HL-60 (cell line): ENCODE data around the gene U2AF2.

ENCODE experiments used
- CTCF ChIP-seq: IDR thresholded peaks from one replicate; pipeline ENCODE4 v1.5.1; 2011; ENCODE audit warnings: low read length, control low read depth, inconsistent platforms; ENCODE audit not compliant: insufficient read depth
- POLR2AphosphoS5 ChIP-seq: IDR thresholded peaks from 2 replicates; pipeline ENCODE4 v1.6.1; 2012; ENCODE audit warnings: low read depth
- TF ChIP-seq, protein P1 (sequence below): IDR thresholded peaks from 2 replicates; pipeline ENCODE4 v1.6.1; 2012; ENCODE audit warnings: low read depth; ENCODE audit not compliant: insufficient replicate concordance

GRCh38 chr19:55673889-55674288 is 19.1 kb downstream of the U2AF2 start:
- no peak for TF ChIP-seq CTCF
- TF ChIP-seq, protein P1, sequence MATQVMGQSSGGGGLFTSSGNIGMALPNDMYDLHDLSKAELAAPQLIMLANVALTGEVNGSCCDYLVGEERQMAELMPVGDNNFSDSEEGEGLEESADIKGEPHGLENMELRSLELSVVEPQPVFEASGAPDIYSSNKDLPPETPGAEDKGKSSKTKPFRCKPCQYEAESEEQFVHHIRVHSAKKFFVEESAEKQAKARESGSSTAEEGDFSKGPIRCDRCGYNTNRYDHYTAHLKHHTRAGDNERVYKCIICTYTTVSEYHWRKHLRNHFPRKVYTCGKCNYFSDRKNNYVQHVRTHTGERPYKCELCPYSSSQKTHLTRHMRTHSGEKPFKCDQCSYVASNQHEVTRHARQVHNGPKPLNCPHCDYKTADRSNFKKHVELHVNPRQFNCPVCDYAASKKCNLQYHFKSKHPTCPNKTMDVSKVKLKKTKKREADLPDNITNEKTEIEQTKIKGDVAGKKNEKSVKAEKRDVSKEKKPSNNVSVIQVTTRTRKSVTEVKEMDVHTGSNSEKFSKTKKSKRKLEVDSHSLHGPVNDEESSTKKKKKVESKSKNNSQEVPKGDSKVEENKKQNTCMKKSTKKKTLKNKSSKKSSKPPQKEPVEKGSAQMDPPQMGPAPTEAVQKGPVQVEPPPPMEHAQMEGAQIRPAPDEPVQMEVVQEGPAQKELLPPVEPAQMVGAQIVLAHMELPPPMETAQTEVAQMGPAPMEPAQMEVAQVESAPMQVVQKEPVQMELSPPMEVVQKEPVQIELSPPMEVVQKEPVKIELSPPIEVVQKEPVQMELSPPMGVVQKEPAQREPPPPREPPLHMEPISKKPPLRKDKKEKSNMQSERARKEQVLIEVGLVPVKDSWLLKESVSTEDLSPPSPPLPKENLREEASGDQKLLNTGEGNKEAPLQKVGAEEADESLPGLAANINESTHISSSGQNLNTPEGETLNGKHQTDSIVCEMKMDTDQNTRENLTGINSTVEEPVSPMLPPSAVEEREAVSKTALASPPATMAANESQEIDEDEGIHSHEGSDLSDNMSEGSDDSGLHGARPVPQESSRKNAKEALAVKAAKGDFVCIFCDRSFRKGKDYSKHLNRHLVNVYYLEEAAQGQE: no peak
- TF ChIP-seq POLR2AphosphoS5: no peak
